Measurements from ENCODE around the gene SMIM13. TPM values are rescaled to one million over a fixed set of nuclear protein-coding genes. Genes with fewer than 3 reads are reported as not detected.

Gene SMIM13
- total RNA-seq, 1 donor from 2014 or later = 12.3 TPM

- intact Hi-C loops (cut with micrococcal nuclease) = no loop called here
- peaks cover 86% of the 10 kb centered on the region for H3K36me3 ChIP-seq
Observed at GRCh38 chr6:11187301-11187700, 93.7 kb downstream of the SMIM13 start.

More at GRCh38 chr6:11187301-11187700, 93.7 kb downstream of the SMIM13 start:
- Histone ChIP-seq H3K4me3 (no peak overlapping the region), H3K9me3 (replicated peaks) (peaks cover 2% of the 10 kb centered on the region), H3K27me3 (ENCODE audit: low read depth) (no peaks in the 10 kb centered on the region), H3K27ac (replicated peaks) (no peak overlapping the region), H3K4me1 (no peaks in the 10 kb centered on the region)
- no peak for DNase-seq
- no peak for TF ChIP-seq CTCF (IDR thresholded peaks at IDR 0.05; ENCODE audit: borderline replicate concordance)

Other genes with a start within 250 kb of the SMIM13 start
- gene GCM2, start 211.8 kb upstream of the SMIM13 start, total RNA-seq = not detected
- gene SYCP2L, start 206.8 kb upstream of the SMIM13 start, total RNA-seq = 0.33 TPM
- 1.4 TPM for gene ELOVL2, start 49.5 kb upstream of the SMIM13 start, total RNA-seq
- not detected for gene ERVFRD-1, start 17.9 kb downstream of the SMIM13 start, total RNA-seq
- 28.1 TPM for gene NEDD9, start 138.8 kb downstream of the SMIM13 start, total RNA-seq